Stomach (tissue), 9 donors: Measurements from ENCODE around the gene RPTN. TPM values are rescaled to one million over a fixed set of nuclear protein-coding genes. Genes with fewer than 3 reads are reported as not detected.

Source experiments
- DNase-seq, 2 donors: peaks; one replicate each; pipeline versions ENCODE4 v3.0.0 to v3.0.0-alpha.2; 2013 to 2019
- H3K27ac ChIP-seq, 5 donors: fragments of 200-600 bp in 4 of 5; sonication (generic) in 4 of 5; one replicate each; pipeline ENCODE4 v1.5.1; 2013 to 2019; ENCODE audit warnings: mild to moderate bottlenecking in 1 of 5, moderate library complexity in 1 of 5
- H3K27me3 ChIP-seq, 3 donors: fragments of 200-600 bp; sonication (generic); one replicate each; pipeline ENCODE4 v1.5.1; 2017 to 2019; ENCODE audit warnings: mixed run types in 1 of 3
- H3K36me3 ChIP-seq, 4 donors: fragments of 200-600 bp; sonication (generic); 1 replicate in 3 of 4; 2 replicates in 1 of 4; pipeline ENCODE4 v1.5.1; 2016 to 2019
- H3K4me1 ChIP-seq, 4 donors: fragments of 200-600 bp; sonication (generic); one replicate each; pipeline ENCODE4 v1.5.1; 2016 to 2019
- H3K4me3 ChIP-seq, 4 donors: fragments of 200-600 bp; sonication (generic) in 3 of 4; one replicate each; pipeline ENCODE4 v1.5.1; 2016 to 2019; ENCODE audit warnings: mild to moderate bottlenecking in 1 of 4
- H3K9me3 ChIP-seq, 4 donors: fragments of 200-600 bp; sonication (generic); one replicate each; pipeline ENCODE4 v1.5.1; 2016 to 2019
- CTCF ChIP-seq, 7 experiments: fragments of 450-650 bp in 4 of 7; fragments of 200-600 bp in 3 of 7; sonication (generic) in 3 of 7; IDR thresholded peaks; one replicate each; pipeline ENCODE4 v1.5.1; 2016 to 2019; ENCODE audit warnings: antibody characterized with exemption in 7 of 7, control low read depth in 2 of 7, mild to moderate bottlenecking in 1 of 7
- EP300 ChIP-seq: sonication (generic); formaldehyde crosslinking; IDR thresholded peaks from one replicate; pipeline ENCODE4 v1.6.1; 2017; ENCODE audit warnings: antibody characterized with exemption
- POLR2A ChIP-seq, 4 donors: fragments of 450-650 bp; IDR thresholded peaks; one replicate each; pipeline ENCODE4 v1.6.1; 2016; ENCODE audit warnings: antibody characterized with exemption in 4 of 4, control low read depth in 2 of 4, mild to moderate bottlenecking in 1 of 4, moderate library complexity in 1 of 4
- POLR2AphosphoS5 ChIP-seq, 3 donors: sonication (generic); formaldehyde crosslinking; IDR thresholded peaks; one replicate each; pipeline ENCODE4 v1.6.1; 2016; ENCODE audit warnings: antibody characterized with exemption in 3 of 3
- WGBS, 5 donors: extraction: QIAGEN DNeasy Blood & Tissue Kit in 3 of 5; methylation state at CpG; one replicate each; pipeline versions ENCODE4 v1.1.5 to v1.1.7; 2013 to 2018; 5-methylcytosine and 5-hydroxymethylcytosine counted together
- intact Hi-C: fragments of 100-400 bp; cut with DNase I; formaldehyde crosslinking; loops from one replicate; pipeline ENCODE4 v1.15.1; 2023; ENCODE audit warnings: low total_unique reads
- polyA plus RNA-seq, 3 donors: library from polyadenylated mRNA; stranded (reverse); fragments of 200-250 nt; gene quantifications; one replicate each; pipeline ENCODE4 v1.2.3, GENCODE V29; 2013
- total RNA-seq, 5 donors: library from RNA; depleted of rRNA; stranded (reverse); fragments of >200 nt; gene quantifications; one replicate each; pipeline versions ENCODE4 v1.1.0 to v1.2.3, GENCODE V29; 2014 to 2016
- donor health status: healthy with polysubstance abuse.
- donor health status: Bipolar disorder and iron deficiency.
- donor health status: healthy.

RPTN gene
- total and polyA plus RNA-seq, 8 donors: 0.31 TPM; not detected in 7

- peak overlapping the region; percentile 49 to 57 (median 54) for H3K4me3 ChIP-seq
- no peaks in the 10 kb centered on the region for H3K36me3 ChIP-seq
- H3K4me1 ChIP-seq: peaks cover 0 to 28% (median 14%) of the 10 kb centered on the region in 4 donors
- DNase-seq: peak; percentile 77 to 79
- 8 to 17% (median 15%) methylated on average over 41 to 62 of the region's 62 CpGs for WGBS, 5 donors
- H3K27ac ChIP-seq: peak overlapping the region in 4 of 5 donors; percentile 50 to 81 (median 64)
- H3K9me3 ChIP-seq: no peaks in the 10 kb centered on the region
- TF ChIP-seq CTCF (IDR thresholded peaks at IDR 0.05) (peak in 5 of 7 experiments; percentile 29 to 79 (median 71)), POLR2A (IDR thresholded peaks at IDR 0.05) (no peak)
- peaks cover 0 to 11% (median 5%) of the 10 kb centered on the region in 3 donors for H3K27me3 ChIP-seq
- intact Hi-C loops: no loop called here
Measured at GRCh38 chr1:152188673-152189591, 29.9 kb upstream of the RPTN start.

- intact Hi-C loops: no loop called here
- H3K4me3 ChIP-seq: no peak overlapping the region
- no peaks in the 10 kb centered on the region for H3K36me3 ChIP-seq
- no peak for DNase-seq
- no peaks in the 10 kb centered on the region for H3K9me3 ChIP-seq
- no peak for TF ChIP-seq EP300
- TF ChIP-seq POLR2AphosphoS5 (IDR thresholded peaks at IDR 0.05): no peak
- TF ChIP-seq CTCF (IDR thresholded peaks at IDR 0.05): no peak
- TF ChIP-seq POLR2A (IDR thresholded peaks at IDR 0.05): no peak
- H3K4me1 ChIP-seq: peaks cover 0 to 28% (median 14%) of the 10 kb centered on the region in 4 donors
- WGBS, 5 donors: 63 to 80% (median 71%) methylated on average over 5 of the region's 5 CpGs
- peaks cover 0 to 11% (median 5%) of the 10 kb centered on the region in 3 donors for H3K27me3 ChIP-seq
- H3K27ac ChIP-seq: no peak overlapping the region
Measured at GRCh38 chr1:152186556-152187285, 27.7 kb upstream of the RPTN start.

GRCh38 chr1:152185544-152186391 lies 26.7 kb upstream of the RPTN start:
- Histone ChIP-seq H3K36me3 (no peaks in the 10 kb centered on the region), H3K4me1 (peaks cover 0 to 21% (median 14%) of the 10 kb centered on the region in 4 donors)
- intact Hi-C loops: no loop called here

More at GRCh38 chr1:152185544-152186391, 26.7 kb upstream of the RPTN start:
- TF ChIP-seq POLR2AphosphoS5 (IDR thresholded peaks at IDR 0.05) (no peak), CTCF (IDR thresholded peaks at IDR 0.05) (peak in 5 of 7 experiments; percentile 80 to 90 (median 84))
- DNase-seq: peak; percentile 29 to 70
- Histone ChIP-seq H3K27ac (no peak overlapping the region), H3K27me3 (peaks cover 0 to 11% (median 5%) of the 10 kb centered on the region in 3 donors), H3K4me3 (no peak overlapping the region), H3K9me3 (no peaks in the 10 kb centered on the region)
- 27 to 35% (median 32%) methylated on average over 8 of the region's 8 CpGs for WGBS, 5 donors
